A673 (cell line): Measurements from ENCODE around the gene ATP2B2. TPM values are rescaled to one million over a fixed set of nuclear protein-coding genes. Genes with fewer than 3 reads are reported as not detected.

ENCODE experiments used
- BruUV-seq: library from RNA; stranded (reverse); fragments of 400-500 nt; replicated peaks from 2 replicates; lab custom pipeline; 2021; lab: Mats Ljungman, UMichigan
- CTCF ChIA-PET: fragments of 300-600 bp; sonication (Branson Sonifier 250); formaldehyde crosslinking; loops from one replicate; lab custom pipeline; 2022; ENCODE audit warnings: antibody characterized with exemption; lab: Charles Lee
- POLR2A ChIA-PET: fragments of 300-600 bp; sonication (Branson Sonifier 250); formaldehyde crosslinking; loops from one replicate; lab custom pipeline; 2022; ENCODE audit warnings: antibody characterized with exemption; ENCODE audit not compliant: low non-redundant PET; lab: Charles Lee
- DNase-seq: peaks from one replicate; pipeline ENCODE4 v3.0.0-alpha.2; 2015; ENCODE audit warnings: low spot score
- H3K27ac ChIP-seq: fragments of 200-600 bp; sonication (generic); 2 replicates; pipeline ENCODE4 v1.5.1; 2016; ENCODE audit warnings: mixed run types, low read depth, mild to moderate bottlenecking, mixed read lengths, antibody characterized with exemption, low read length; ENCODE audit not compliant: poor library complexity, severe bottlenecking
- H3K27me3 ChIP-seq: fragments of 200-600 bp; sonication (generic); replicated peaks from 2 replicates; pipeline ENCODE4 v1.6.1; 2017; ENCODE audit warnings: mixed run types, low read depth, mild to moderate bottlenecking, mixed read lengths, antibody characterized with exemption, low read length; ENCODE audit not compliant: insufficient read depth, poor library complexity
- H3K36me3 ChIP-seq: fragments of 200-600 bp; sonication (generic); 2 replicates; pipeline ENCODE4 v1.6.1; 2016; ENCODE audit warnings: mixed run types, mild to moderate bottlenecking, mixed read lengths, antibody characterized with exemption, low read length; ENCODE audit not compliant: insufficient read depth, poor library complexity, severe bottlenecking
- H3K4me1 ChIP-seq: fragments of 200-600 bp; sonication (generic); 2 replicates; pipeline ENCODE4 v1.6.1; 2017; ENCODE audit warnings: mixed run types, mild to moderate bottlenecking, mixed read lengths, antibody characterized with exemption, low read length; ENCODE audit not compliant: insufficient read depth, poor library complexity, severe bottlenecking
- H3K4me3 ChIP-seq: fragments of 200-600 bp; sonication (generic); 2 replicates; pipeline ENCODE4 v1.5.1; 2016; ENCODE audit warnings: low read depth, mixed run types, mild to moderate bottlenecking, mixed read lengths, low read length; ENCODE audit not compliant: poor library complexity, severe bottlenecking
- H3K9me3 ChIP-seq: fragments of 200-600 bp; sonication (generic); 2 replicates; pipeline ENCODE4 v1.6.1; 2016; ENCODE audit warnings: mixed run types, low read depth, mild to moderate bottlenecking, mixed read lengths, antibody characterized with exemption, low read length; ENCODE audit not compliant: poor library complexity, severe bottlenecking
- CTCF ChIP-seq: fragments of 300-800, 200-600 bp; sonication (generic); conservative IDR thresholded peaks from 2 replicates; pipeline ENCODE4 v1.5.1; 2017; ENCODE audit warnings: low read depth, mild to moderate bottlenecking, antibody characterized with exemption, low read length, moderate library complexity, mixed read lengths
- EZH2 ChIP-seq: fragments of 200-600 bp; sonication (generic); IDR thresholded peaks from 2 replicates; pipeline ENCODE4 v1.6.1; 2017; ENCODE audit warnings: borderline replicate concordance, low read depth, mild to moderate bottlenecking, mixed read lengths, antibody characterized with exemption, low read length; ENCODE audit not compliant: poor library complexity, severe bottlenecking
- intact Hi-C: fragments of 100-400 bp; cut with micrococcal nuclease; formaldehyde crosslinking; loops from one replicate; pipeline ENCODE4 v1.10.0; 2022; ENCODE audit not compliant: unreplicated experiment
- total RNA-seq: library from RNA; stranded (reverse); gene quantifications from 2 replicates; pipeline ENCODE4 v1.2.3, GENCODE V29; 2021

The ATP2B2 gene
- total RNA-seq, 1 experiment from 2014 or later = 0.17 TPM

DNA sequence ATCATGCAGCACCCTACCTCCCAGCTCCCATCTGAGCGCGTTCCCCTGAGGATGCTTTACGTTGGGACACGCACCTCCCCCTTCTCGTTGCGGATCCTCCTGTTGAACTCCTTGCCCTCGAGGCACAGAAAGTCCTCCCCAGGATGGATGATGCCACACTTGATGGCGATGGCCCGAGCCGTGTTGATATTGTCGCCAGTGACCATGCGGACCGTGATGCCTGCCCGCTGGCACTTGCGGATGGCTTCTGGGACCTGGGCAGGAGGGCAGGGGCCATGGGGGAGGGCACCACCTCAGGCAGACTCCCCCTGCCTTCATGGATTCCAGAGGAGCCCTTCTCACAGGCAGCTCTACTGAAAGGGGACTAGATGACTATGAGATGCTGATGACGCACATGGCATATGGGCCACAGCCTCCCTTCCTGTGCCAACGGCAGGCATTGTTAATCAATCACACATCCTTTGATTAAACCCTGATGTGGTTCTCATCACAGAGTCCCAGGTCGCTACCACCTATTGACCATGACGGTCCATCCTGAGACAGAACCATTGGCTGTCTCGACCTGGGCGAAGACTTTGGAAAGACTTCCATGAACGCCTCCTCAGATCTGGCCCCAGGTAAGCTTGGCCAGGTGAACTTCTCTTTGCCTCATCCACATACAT, 154.9 kb downstream of the ATP2B2 start:
- ChIA-PET CTCF (no interaction called here), POLR2A (no interaction called here)
- H3K27me3 ChIP-seq = no peaks in the 10 kb centered on the region
- no peak overlapping the region for H3K4me3 ChIP-seq
- BruUV-seq = no TSS peak
- H3K27ac ChIP-seq = no peak overlapping the region
- TF ChIP-seq CTCF (no peak), EZH2 (no peak)
- H3K9me3 ChIP-seq = no peaks in the 10 kb centered on the region
- intact Hi-C loops = no loop called here
- H3K36me3 ChIP-seq = no peaks in the 10 kb centered on the region
- DNase-seq = no peak
- no peaks in the 10 kb centered on the region for H3K4me1 ChIP-seq

DNA sequence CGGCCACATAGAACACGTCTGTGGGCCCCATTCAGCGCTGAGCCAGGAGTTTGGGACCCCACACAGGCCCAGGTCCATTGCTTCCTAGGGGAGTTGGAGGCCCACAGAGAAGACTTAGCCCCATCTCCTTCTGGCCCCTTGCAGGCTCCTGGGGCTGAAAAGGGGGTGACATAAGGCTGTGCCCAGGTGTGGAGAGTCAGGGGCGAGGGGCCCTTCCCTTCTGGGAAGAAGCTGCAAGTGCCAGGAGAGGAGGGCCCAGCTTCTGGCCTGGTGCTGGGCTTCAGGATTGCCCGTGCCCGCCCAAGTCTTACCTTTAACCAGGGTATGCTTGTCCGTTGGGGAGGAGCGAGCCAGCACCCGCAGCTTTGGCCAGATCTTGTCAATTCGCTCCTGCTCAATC, 155.6 kb downstream of the ATP2B2 start:
- no TSS peak for BruUV-seq
- DNase-seq = no peak
- ChIA-PET POLR2A (no interaction called here), CTCF (no interaction called here)
- TF ChIP-seq CTCF = no peak
- TF ChIP-seq EZH2 = no peak
- no peaks in the 10 kb centered on the region for H3K4me1 ChIP-seq
- intact Hi-C loops = no loop called here
- H3K27me3 ChIP-seq = no peaks in the 10 kb centered on the region
- H3K27ac ChIP-seq = no peak overlapping the region
- H3K9me3 ChIP-seq = no peaks in the 10 kb centered on the region
- no peak overlapping the region for H3K4me3 ChIP-seq
- no peaks in the 10 kb centered on the region for H3K36me3 ChIP-seq

DNA sequence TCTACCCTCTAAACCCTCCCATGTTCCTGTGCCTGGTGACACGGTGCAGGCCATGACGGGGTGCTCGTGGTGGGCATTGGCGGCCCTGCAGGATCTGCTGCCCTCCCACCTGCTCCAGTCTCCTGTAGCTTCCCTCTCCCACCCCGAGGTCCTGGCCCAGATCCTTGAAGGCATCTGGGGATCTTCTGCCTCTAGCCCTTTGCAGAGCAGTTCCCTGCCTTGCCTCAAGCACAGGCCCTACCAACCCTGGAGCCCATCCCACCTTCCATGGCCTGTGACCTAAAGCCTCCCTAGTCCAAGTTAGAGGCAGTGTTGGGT, 157.0 kb downstream of the ATP2B2 start:
- no peak for DNase-seq
- no peaks in the 10 kb centered on the region for H3K27me3 ChIP-seq
- ChIA-PET CTCF (no interaction called here), POLR2A (no interaction called here)
- TF ChIP-seq EZH2 = no peak
- no peak for TF ChIP-seq CTCF
- H3K4me1 ChIP-seq = no peaks in the 10 kb centered on the region
- no peak overlapping the region for H3K4me3 ChIP-seq
- H3K27ac ChIP-seq = no peak overlapping the region
- no peaks in the 10 kb centered on the region for H3K36me3 ChIP-seq
- BruUV-seq = no TSS peak
- intact Hi-C loops = no loop called here
- H3K9me3 ChIP-seq = no peaks in the 10 kb centered on the region
